Measurements from ENCODE around the gene ANO1. TPM values are rescaled to one million over a fixed set of nuclear protein-coding genes. Genes with fewer than 3 reads are reported as not detected.

The ANO1 gene
- total and polyA plus RNA-seq, 2 of the 8 experiments (the other 6 are each of a cell fraction or from before 2014, with no cell fraction given), result 4.7 to 5.0 TPM

DNA sequence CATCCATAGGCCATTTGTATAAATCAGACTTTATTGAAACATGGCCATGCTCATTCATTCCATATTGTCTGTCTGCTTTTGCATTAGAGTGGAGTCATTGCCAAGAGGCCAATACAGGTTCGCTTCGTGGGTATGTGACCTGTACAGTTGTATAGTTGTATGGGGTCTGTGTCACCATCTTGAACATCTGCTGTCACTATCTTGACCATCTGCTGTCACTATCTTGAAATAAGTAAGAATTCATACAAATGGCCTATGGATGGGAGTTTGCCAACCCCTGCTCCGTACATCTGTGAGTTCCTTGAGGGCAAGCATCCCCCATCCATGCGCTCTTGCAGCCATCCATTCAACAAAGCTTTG is 44.4 kb upstream of the ANO1 start:
- Histone ChIP-seq H3K4me1 (replicated peaks in 1 of 4; ENCODE audit: control insufficient read depth in 3 of 4, insufficient read depth in 4 of 4, low read length in 3 of 4) (peaks cover 0 to 5% (median 2%) of the 10 kb centered on the region in 4 experiments; a peak in 2 of 7 replicates), H3K23ac (ENCODE audit: insufficient read length) (no peak overlapping the region), H3K79me2 (ENCODE audit: control insufficient read depth in 1 of 2, insufficient read depth in 2 of 2, low read length in 2 of 2) (no peaks in the 10 kb centered on the region), H3K4ac (replicated peaks; ENCODE audit: insufficient read length, low read depth, low read length) (no peak overlapping the region), H4K91ac (replicated peaks; ENCODE audit: insufficient read length, low read length) (no peak overlapping the region), H2BK12ac (ENCODE audit: low read depth, low read length) (no peak overlapping the region), H2BK15ac (ENCODE audit: low read length) (no peak overlapping the region), H2BK20ac (ENCODE audit: low read length) (no peak overlapping the region), H3K27ac (ENCODE audit: low read depth, low read length) (no peak overlapping the region), H3K23me2 (ENCODE audit: low read depth, low read length) (no peaks in the 10 kb centered on the region; the same call in 1 of the 2 replicates), H2AK5ac (ENCODE audit: low read depth, low read length) (no peak overlapping the region), H2BK120ac (replicated peaks; ENCODE audit: low read depth, low read length) (no peak overlapping the region), H3K18ac (ENCODE audit: extremely low read depth, low read length) (no peak overlapping the region), H3K9me3 (ENCODE audit: insufficient read depth in 2 of 2, low read depth in 1 of 2, low read length in 1 of 2) (peaks cover 7 to 8% of the 10 kb centered on the region in 2 experiments), H3K56ac (replicated peaks; ENCODE audit: insufficient read length, low read depth, low read length) (no peak overlapping the region), H2AFZ (ENCODE audit: low read length) (no peak overlapping the region), H2BK5ac (ENCODE audit: low read depth, low read length) (no peak overlapping the region), H3K4me2 (ENCODE audit: insufficient read depth in 1 of 2, low read depth in 2 of 2, low read length in 2 of 2) (no peak overlapping the region), H4K20me1 (replicated peaks in 1 of 2; ENCODE audit: control insufficient read depth in 1 of 2, insufficient read depth in 2 of 2, low read length in 2 of 2) (no peaks in the 10 kb centered on the region), H3K79me1 (ENCODE audit: low read depth, low read length) (no peaks in the 10 kb centered on the region), H3K14ac (ENCODE audit: insufficient read length) (no peak overlapping the region), H3K36me3 (ENCODE audit: control insufficient read depth in 2 of 4, insufficient read depth in 4 of 4, low read length in 3 of 4) (no peaks in the 10 kb centered on the region), H3K4me3 (ENCODE audit: extremely low read depth in 1 of 4, insufficient read depth in 2 of 4, low read depth in 3 of 4, low read length in 4 of 4) (no peak overlapping the region), H3K27me3 (replicated peaks in 1 of 4; ENCODE audit: control insufficient read depth in 3 of 4, extremely low read depth in 1 of 4, insufficient read depth in 3 of 4, low read length in 3 of 4) (peaks cover 0 to 2% (median 0%) of the 10 kb centered on the region in 4 experiments; a peak in 1 of 7 replicates), H4K8ac (ENCODE audit: extremely low read depth, insufficient read depth, low read length) (no peak overlapping the region), H4K5ac (ENCODE audit: insufficient read length, low read depth, low read length) (no peak overlapping the region), H3K9ac (replicated peaks in 1 of 4; ENCODE audit: extremely low read depth in 1 of 4, low read depth in 3 of 4, low read length in 3 of 4) (no peak overlapping the region)
- FAIRE-seq, result no peak
- 89% methylated on average over 4 of the region's 4 CpGs; no CpG with 5 or more reads in 1 of the 2 experiments for WGBS, 2 experiments (ENCODE audit: extremely low coverage in 1 of 2, insufficient coverage in 1 of 2, insufficient read length in 1 of 2, insufficient replicate concordance in 2 of 2, low coverage in 1 of 2, low lambda C conversion rate in 2 of 2, missing lambda C conversion rate in 1 of 2)
- ChIA-PET CTCF (ENCODE audit: partially characterized antibody) (interaction anchor here (0.8 to 1.2 kb wide), 4 partner anchors 12 to 43 kb away, joined by 3 to 4 read pairs (median 3); no protein-coding TSS in a partner anchor), POLR2A (ENCODE audit: partially characterized antibody) (interaction anchor here (1.1 kb wide), 1 partner anchor 12 kb away, joined by 3 read pairs; no protein-coding TSS in a partner anchor)
- peak in 1 of 2 experiments; percentile 14 for DNase-seq (ENCODE audit: low read depth in 1 of 2, low spot score in 2 of 2)
- TF ChIP-seq GTF2F1 (IDR thresholded peaks at IDR 0.05; ENCODE audit: borderline replicate concordance, low read depth, low read length) (no peak), MAFK (IDR thresholded peaks at IDR 0.05; ENCODE audit: low read depth, low read length) (no peak)
- TF ChIP-seq, protein P1, sequence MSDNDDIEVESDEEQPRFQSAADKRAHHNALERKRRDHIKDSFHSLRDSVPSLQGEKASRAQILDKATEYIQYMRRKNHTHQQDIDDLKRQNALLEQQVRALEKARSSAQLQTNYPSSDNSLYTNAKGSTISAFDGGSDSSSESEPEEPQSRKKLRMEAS (IDR thresholded peaks at IDR 0.05), result no peak
